GM12873 (cell line): ENCODE results near the gene SUGT1.

Experiments
- CTCF ChIP-seq: IDR thresholded peaks from 2 replicates; pipeline ENCODE4 v1.5.1; 2012; ENCODE audit warnings: low read depth, mild to moderate bottlenecking, moderate library complexity, low read length, control low read depth; ENCODE audit not compliant: insufficient read depth; ENCODE audit errors: missing control alignments

The SUGT1 gene

GRCh38 chr13:52642131-52642530 lies 10.5 kb upstream of the SUGT1 start, which contains the start of gene HNRNPA1L2:
Gene HNRNPA1L2, plus strand, starts transcription at chr13:52642431. Its CDS starts 62 bp downstream, at chr13:52642493.
- TF ChIP-seq CTCF, result no peak

- no peak for TF ChIP-seq CTCF
Measured at GRCh38 chr13:52644108-52644507, 8.5 kb upstream of the SUGT1 start.

GRCh38 chr13:52646967-52647366 lies 5.7 kb upstream of the SUGT1 start:
- no peak for TF ChIP-seq CTCF

GRCh38 chr13:52650731-52651130 lies 1.9 kb upstream of the SUGT1 start:
- no peak for TF ChIP-seq CTCF

GRCh38 chr13:52651897-52652195 lies 790 bp upstream of the SUGT1 start:
- TF ChIP-seq CTCF, result no peak

GRCh38 chr13:52652980-52653303 lies 306 bp downstream of the SUGT1 start:
- TF ChIP-seq CTCF, result no peak

GRCh38 chr13:52659340-52659739 lies 6.7 kb downstream of the SUGT1 start:
- no peak for TF ChIP-seq CTCF

- no peak for TF ChIP-seq CTCF
Measured at GRCh38 chr13:52664272-52664671, 11.6 kb downstream of the SUGT1 start.
